SK-N-SH (cell line): ENCODE results near the gene DENND5B. TPM values are rescaled to one million over a fixed set of nuclear protein-coding genes. Genes with fewer than 3 reads are reported as not detected.

Source experiments
- CTCF ChIA-PET: fragments of 300-600, 350-600 bp; formaldehyde crosslinking; extraction: SDS; loops from one replicate; lab custom pipeline; 2021; lab: Yijun Ruan, JAX
- POLR2A ChIA-PET: fragments of 350-600 bp; sonication (Branson Sonifier 250); formaldehyde crosslinking; extraction: SDS; loops from one replicate; lab custom pipeline; 2020; ENCODE audit warnings: antibody characterized with exemption, inconsistent platforms; lab: Yijun Ruan, JAX
- DNase-seq: peaks from one replicate; pipeline ENCODE4 v3.0.0; 2012
- H2AFZ ChIP-seq: fragments of 200-600 bp; sonication (generic); 2 replicates; pipeline ENCODE4 v1.8.1; 2016; ENCODE audit warnings: antibody characterized with exemption, mild to moderate bottlenecking, low read depth
- H3F3A ChIP-seq: fragments of 200-600 bp; sonication (generic); replicated peaks from 2 replicates; pipeline ENCODE3; 2016; ENCODE audit warnings: antibody characterized with exemption, mild to moderate bottlenecking; ENCODE audit not compliant: insufficient read depth
- H3K27ac ChIP-seq, 2 experiments: fragments of 200-500 bp in 1 of 2; fragments of 200-600 bp in 1 of 2; sonication (Bioruptor generic) in 1 of 2; sonication (generic), shearing (Covaris generic) in 1 of 2; 2 replicates each; pipeline versions ENCODE4 v1.5.1 to v1.6.1; 2014 to 2016; ENCODE audit warnings: low read depth in 2 of 2, inconsistent platforms in 1 of 2, low read length in 1 of 2, mild to moderate bottlenecking in 1 of 2, mixed read lengths in 1 of 2
- H3K27me3 ChIP-seq: fragments of 200-600 bp; sonication (generic), shearing (Covaris generic); 2 replicates; pipeline ENCODE4 v1.6.1; 2016; ENCODE audit warnings: mixed run types; ENCODE audit not compliant: insufficient read depth
- H3K36me3 ChIP-seq, 2 experiments: fragments of 200-500 bp in 1 of 2; fragments of 200-600 bp in 1 of 2; sonication (Bioruptor generic) in 1 of 2; sonication (generic) in 1 of 2; replicated peaks in 1 of 2; 2 replicates each; pipeline versions ENCODE3 to v1.5.1; 2014 to 2016; ENCODE audit warnings: low read length in 1 of 2, mild to moderate bottlenecking in 1 of 2; ENCODE audit not compliant: insufficient read depth in 2 of 2, control insufficient read depth in 1 of 2
- H3K4me1 ChIP-seq, 2 experiments: fragments of 200-500 bp in 1 of 2; fragments of 200-600 bp in 1 of 2; sonication (Bioruptor generic) in 1 of 2; sonication (generic), shearing (Covaris generic) in 1 of 2; 2 replicates each; pipeline versions ENCODE4 v1.5.1 to v1.6.1; 2014 to 2016; ENCODE audit warnings: low read depth in 1 of 2, low read length in 1 of 2, mixed run types in 1 of 2; ENCODE audit not compliant: insufficient read depth in 2 of 2, control insufficient read depth in 1 of 2
- H3K4me2 ChIP-seq: fragments of 200-600 bp; sonication (generic), shearing (Covaris generic); 2 replicates; pipeline ENCODE4 v1.6.1; 2017; ENCODE audit warnings: mixed run types
- H3K4me3 ChIP-seq, 2 experiments: fragments of 200-500 bp in 1 of 2; fragments of 200-600 bp in 1 of 2; sonication (Bioruptor generic) in 1 of 2; sonication (generic), shearing (Covaris generic) in 1 of 2; 2 replicates each; pipeline versions ENCODE4 v1.5.1 to v1.8.1; 2014 to 2016; ENCODE audit warnings: low read depth in 2 of 2, inconsistent platforms in 1 of 2, low read length in 1 of 2, mild to moderate bottlenecking in 1 of 2, mixed read lengths in 1 of 2, moderate library complexity in 1 of 2
- H3K79me2 ChIP-seq: fragments of 200-600 bp; sonication (generic); 2 replicates; pipeline ENCODE4 v1.8.1; 2017; ENCODE audit warnings: mild to moderate bottlenecking; ENCODE audit not compliant: insufficient read depth
- H3K9ac ChIP-seq: fragments of 200-600 bp; sonication (generic); 2 replicates; pipeline ENCODE4 v1.6.1; 2017; ENCODE audit warnings: mixed run types
- H3K9me2 ChIP-seq: fragments of 200-600 bp; sonication (generic); 2 replicates; pipeline ENCODE4 v1.6.1; 2017; ENCODE audit warnings: mixed run types
- H3K9me3 ChIP-seq: fragments of 200-600 bp; sonication (generic); 2 replicates; pipeline ENCODE4 v1.6.1; 2017; ENCODE audit warnings: mixed run types, mild to moderate bottlenecking, moderate library complexity
- H4K20me1 ChIP-seq: fragments of 200-600 bp; sonication (generic); 2 replicates; pipeline ENCODE4 v1.6.1; 2017; ENCODE audit warnings: mild to moderate bottlenecking, mixed run types; ENCODE audit not compliant: insufficient read depth
- CHD2 ChIP-seq: fragments of 150-350 bp; IDR thresholded peaks from 2 replicates; pipeline ENCODE4 v1.6.1; 2018; ENCODE audit warnings: low read length; ENCODE audit not compliant: partially characterized antibody
- ELF1 ChIP-seq: IDR thresholded peaks from 2 replicates; pipeline ENCODE4 v1.4.0; 2012
- FOSL2 ChIP-seq: IDR thresholded peaks from 2 replicates; pipeline ENCODE4 v1.4.0; 2012; ENCODE audit warnings: low read depth, mild to moderate bottlenecking, moderate library complexity, borderline replicate concordance
- FOXJ3 ChIP-seq: sonication (generic); formaldehyde crosslinking; IDR thresholded peaks from 2 replicates; pipeline ENCODE4 v1.5.1; 2020; ENCODE audit warnings: mild to moderate bottlenecking, missing genetic modification reagents
- GATA2 ChIP-seq: sonication (generic); formaldehyde crosslinking; IDR thresholded peaks from 2 replicates; pipeline ENCODE4 v1.5.0; 2020; ENCODE audit warnings: mild to moderate bottlenecking, missing genetic modification reagents
- JUND ChIP-seq: IDR thresholded peaks from 2 replicates; pipeline ENCODE4 v1.4.0; 2012
- MEF2A ChIP-seq: IDR thresholded peaks from 2 replicates; pipeline ENCODE4 v1.4.0; 2012; ENCODE audit warnings: low read depth, borderline replicate concordance
- NFIC ChIP-seq: IDR thresholded peaks from 2 replicates; pipeline ENCODE4 v1.4.0; 2012; ENCODE audit warnings: borderline replicate concordance
- RAD21 ChIP-seq: IDR thresholded peaks from 2 replicates; pipeline ENCODE4 v1.6.1; 2012; ENCODE audit warnings: mild to moderate bottlenecking, low read length
- REST ChIP-seq: IDR thresholded peaks from 2 replicates; pipeline ENCODE4 v1.6.1; 2012; ENCODE audit warnings: mild to moderate bottlenecking, low read depth, low read length, moderate library complexity
- RXRA ChIP-seq: IDR thresholded peaks from 2 replicates; pipeline ENCODE4 v1.4.0; 2012; ENCODE audit warnings: low read depth, mild to moderate bottlenecking, borderline replicate concordance
- SIN3A ChIP-seq: IDR thresholded peaks from 2 replicates; pipeline ENCODE4 v1.6.1; 2012; ENCODE audit warnings: low read depth, mild to moderate bottlenecking, low read length, moderate library complexity, borderline replicate concordance
- SMC3 ChIP-seq: IDR thresholded peaks from 2 replicates; pipeline ENCODE4 v1.6.1; 2012; ENCODE audit warnings: low read depth, low read length, improper control_type of control experiment
- TCF12 ChIP-seq: IDR thresholded peaks from 2 replicates; pipeline ENCODE4 v1.4.0; 2012
- TEAD4 ChIP-seq: IDR thresholded peaks from 2 replicates; pipeline ENCODE4 v1.4.0; 2012; ENCODE audit warnings: mild to moderate bottlenecking, borderline replicate concordance; ENCODE audit not compliant: insufficient read depth
- YY1 ChIP-seq: IDR thresholded peaks from 2 replicates; pipeline ENCODE4 v1.4.0; 2012; ENCODE audit warnings: low read depth, mild to moderate bottlenecking
- ZBTB33 ChIP-seq: IDR thresholded peaks from 2 replicates; pipeline ENCODE4 v1.4.0; 2012; ENCODE audit warnings: low read depth, borderline replicate concordance
- WGBS: methylation state at CpG from one replicate; pipeline ENCODE4 v1.1.6; 2017; ENCODE audit warnings: low lambda C conversion rate; 5-methylcytosine and 5-hydroxymethylcytosine counted together
- polyA plus RNA-seq, 3 experiments: library from polyadenylated mRNA; depleted of rRNA; stranded (reverse); fragments of >200 nt; gene quantifications; 2 replicates each; pipeline ENCODE4 v1.2.3, GENCODE V29; 2012
- TF ChIP-seq, protein P1 (sequence below): fragments of 200-600 bp; sonication (generic); IDR thresholded peaks from 2 replicates; pipeline ENCODE4 v1.6.1; 2017; ENCODE audit warnings: antibody characterized with exemption, mild to moderate bottlenecking, moderate library complexity

The DENND5B gene
- polyA plus RNA-seq, 1 of the 3 experiments (the other 2 are of a cell fraction): 5.3 TPM

GRCh38 chr12:31600252-31600651, 9.3 kb upstream of the DENND5B start:
- peaks cover 0 to 6% of the 10 kb centered on the region in 2 experiments for H3K36me3 ChIP-seq
- H3K9ac ChIP-seq: no peak overlapping the region
- no peak overlapping the region for H3K27ac ChIP-seq
- DNase-seq: no peak
- CTCF ChIA-PET: no interaction called here
- TF ChIP-seq GATA2 (CRISPR knock-in tag) (no peak), TCF12 (no peak), SMC3 (no peak), MEF2A (no peak), TEAD4 (no peak), JUND (no peak), NFIC (no peak), FOSL2 (no peak), RXRA (no peak), YY1 (no peak), ZBTB33 (no peak), REST (no peak), RAD21 (no peak), CHD2 (no peak), SIN3A (no peak), ELF1 (no peak), FOXJ3 (CRISPR knock-in tag) (no peak)
- TF ChIP-seq, protein P1, sequence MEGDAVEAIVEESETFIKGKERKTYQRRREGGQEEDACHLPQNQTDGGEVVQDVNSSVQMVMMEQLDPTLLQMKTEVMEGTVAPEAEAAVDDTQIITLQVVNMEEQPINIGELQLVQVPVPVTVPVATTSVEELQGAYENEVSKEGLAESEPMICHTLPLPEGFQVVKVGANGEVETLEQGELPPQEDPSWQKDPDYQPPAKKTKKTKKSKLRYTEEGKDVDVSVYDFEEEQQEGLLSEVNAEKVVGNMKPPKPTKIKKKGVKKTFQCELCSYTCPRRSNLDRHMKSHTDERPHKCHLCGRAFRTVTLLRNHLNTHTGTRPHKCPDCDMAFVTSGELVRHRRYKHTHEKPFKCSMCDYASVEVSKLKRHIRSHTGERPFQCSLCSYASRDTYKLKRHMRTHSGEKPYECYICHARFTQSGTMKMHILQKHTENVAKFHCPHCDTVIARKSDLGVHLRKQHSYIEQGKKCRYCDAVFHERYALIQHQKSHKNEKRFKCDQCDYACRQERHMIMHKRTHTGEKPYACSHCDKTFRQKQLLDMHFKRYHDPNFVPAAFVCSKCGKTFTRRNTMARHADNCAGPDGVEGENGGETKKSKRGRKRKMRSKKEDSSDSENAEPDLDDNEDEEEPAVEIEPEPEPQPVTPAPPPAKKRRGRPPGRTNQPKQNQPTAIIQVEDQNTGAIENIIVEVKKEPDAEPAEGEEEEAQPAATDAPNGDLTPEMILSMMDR: no peak
- POLR2A ChIA-PET: no interaction called here
- no peaks in the 10 kb centered on the region for H3F3A ChIP-seq
- no peaks in the 10 kb centered on the region; a peak in 1 of 4 replicates for H3K4me1 ChIP-seq
- WGBS: 86% methylated on average over 5 of the region's 5 CpGs
- H3K4me2 ChIP-seq: no peak overlapping the region
- H3K9me3 ChIP-seq: no peaks in the 10 kb centered on the region
- no peak overlapping the region for H2AFZ ChIP-seq
- no peaks in the 10 kb centered on the region for H3K9me2 ChIP-seq
- H3K27me3 ChIP-seq: no peaks in the 10 kb centered on the region
- H4K20me1 ChIP-seq: no peaks in the 10 kb centered on the region
- no peak overlapping the region for H3K4me3 ChIP-seq
- no peaks in the 10 kb centered on the region for H3K79me2 ChIP-seq
